ENCODE results near the gene MRPS12.
"Not testable (repeated sequence)": the region's sequence is repeated elsewhere in the genome, so short reads cannot be mapped to it uniquely, and the experiment has no call there.

The MRPS12 gene

DNA sequence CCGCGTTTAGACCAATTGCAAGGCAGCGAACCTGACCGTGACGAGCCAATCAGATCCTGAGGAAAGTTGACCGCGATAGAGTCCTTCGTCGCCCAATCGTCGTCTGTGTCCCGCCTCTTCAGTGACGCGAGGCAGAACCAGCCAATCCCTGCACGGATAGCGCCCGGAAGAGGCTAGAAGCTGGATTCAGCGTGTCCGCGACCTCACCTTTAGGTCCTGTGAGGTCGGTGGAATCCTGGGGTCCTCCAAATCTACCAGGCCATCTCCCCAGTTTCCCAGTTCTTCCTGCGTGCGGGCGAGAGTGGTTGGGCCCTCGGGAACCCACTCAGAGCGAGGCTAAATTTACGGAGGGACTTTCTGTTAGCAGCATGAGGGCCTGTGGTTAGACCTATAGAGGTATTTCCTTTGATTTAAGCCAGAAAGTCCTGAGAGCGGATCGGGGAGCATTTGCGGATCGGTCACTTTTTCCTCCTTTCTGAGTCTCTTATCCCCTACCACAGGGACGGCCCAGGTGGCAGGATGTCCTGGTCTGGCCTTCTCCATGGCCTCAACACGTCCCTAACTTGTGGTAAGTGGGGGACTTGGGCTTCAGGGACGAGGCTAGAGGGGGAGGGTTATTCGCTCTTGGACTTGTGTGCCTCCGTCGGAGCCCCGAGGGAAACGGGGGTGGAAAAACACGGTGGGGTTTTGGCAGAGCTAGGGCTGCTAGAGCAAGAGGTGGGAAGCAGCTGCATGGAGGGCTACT is at the start of gene MRPS12:
Gene MRPS12 (plus strand): TSS at position 169 of the 745 bp plus-strand sequence. CDS start 351 bp downstream, at position 520.
- Histone ChIP-seq H3K4me3 (ENCODE audit: insufficient read depth, low read length, poor library complexity, severe bottlenecking) (peak within 1 kb of the TSS; percentile 74), H3K9ac (ENCODE audit: low read length) (peak within 1 kb of the TSS; percentile 72), H3K36me3 (ENCODE audit: low read length) (peaks cover 11% of the 10 kb centered on the region), H3K9me3 (ENCODE audit: insufficient read depth, low read length) (peaks cover 6% of the 10 kb centered on the region; the same call in 1 of the 2 replicates), H3K79me2 (ENCODE audit: insufficient read depth, low read length) (peaks cover 51% of the 10 kb centered on the region), H3K9me2 (replicated peaks; ENCODE audit: insufficient read depth, low read length) (no peaks in the 10 kb centered on the region), H3F3A (ENCODE audit: insufficient read depth) (no peaks in the 10 kb centered on the region), H4K20me1 (ENCODE audit: low read depth, low read length) (no peaks in the 10 kb centered on the region), H3K27me3 (ENCODE audit: low read length) (no peaks in the 10 kb centered on the region), H3K4me2 (ENCODE audit: low read depth, low read length, poor library complexity, severe bottlenecking) (peak within 1 kb of the TSS; percentile 72), H2AFZ (ENCODE audit: low read depth, low read length, severe bottlenecking) (peak within 1 kb of the TSS; percentile 66), H3K27ac (ENCODE audit: low read depth, low read length) (peak within 1 kb of the TSS; percentile 86)
- no peak for TF ChIP-seq CTCF (IDR thresholded peaks at IDR 0.05; ENCODE audit: insufficient read depth, low read length, poor library complexity, severe bottlenecking)
- TF ChIP-seq EZH2phosphoT487 (conservative IDR thresholded peaks at IDR 0.05; ENCODE audit: low read length) = no peak

- Histone ChIP-seq H3K4me3 (ENCODE audit: insufficient read depth, low read length, poor library complexity, severe bottlenecking) (no peak overlapping the region), H3K4me2 (ENCODE audit: low read depth, low read length, poor library complexity, severe bottlenecking) (no peak overlapping the region), H4K20me1 (ENCODE audit: low read depth, low read length) (no peaks in the 10 kb centered on the region), H3K9me2 (replicated peaks; ENCODE audit: insufficient read depth, low read length) (no peaks in the 10 kb centered on the region), H3K27ac (ENCODE audit: low read depth, low read length) (no peak overlapping the region), H3F3A (ENCODE audit: insufficient read depth) (peaks cover 9% of the 10 kb centered on the region), H2AFZ (ENCODE audit: low read depth, low read length, severe bottlenecking) (no peak overlapping the region), H3K79me2 (ENCODE audit: insufficient read depth, low read length) (no peaks in the 10 kb centered on the region), H3K9me3 (ENCODE audit: insufficient read depth, low read length) (no peaks in the 10 kb centered on the region), H3K36me3 (ENCODE audit: low read length) (no peaks in the 10 kb centered on the region), H3K9ac (ENCODE audit: low read length) (no peak overlapping the region), H3K27me3 (ENCODE audit: low read length) (no peaks in the 10 kb centered on the region)
- TF ChIP-seq EZH2phosphoT487 (conservative IDR thresholded peaks at IDR 0.05; ENCODE audit: low read length) (no peak), CTCF (IDR thresholded peaks at IDR 0.05; ENCODE audit: insufficient read depth, low read length, poor library complexity, severe bottlenecking) (no peak)
Measured at GRCh38 chr19:38883286-38883685, 47.5 kb upstream of the MRPS12 start.

- H3F3A ChIP-seq (ENCODE audit: insufficient read depth); H3K27me3 ChIP-seq (ENCODE audit: low read length); H3K79me2 ChIP-seq (ENCODE audit: insufficient read depth, low read length); H3K9ac ChIP-seq (ENCODE audit: low read length); H3K9me2 ChIP-seq (replicated peaks; ENCODE audit: insufficient read depth, low read length); H3K4me3 ChIP-seq (ENCODE audit: insufficient read depth, low read length, poor library complexity, severe bottlenecking); H3K9me3 ChIP-seq (ENCODE audit: insufficient read depth, low read length); H3K36me3 ChIP-seq (ENCODE audit: low read length); H3K27ac ChIP-seq (ENCODE audit: low read depth, low read length); H4K20me1 ChIP-seq (ENCODE audit: low read depth, low read length); H2AFZ ChIP-seq (ENCODE audit: low read depth, low read length, severe bottlenecking); H3K4me2 ChIP-seq (ENCODE audit: low read depth, low read length, poor library complexity, severe bottlenecking): not testable (repeated sequence)
Measured at GRCh38 chr19:38884691-38885090, 46.1 kb upstream of the MRPS12 start.

DNA sequence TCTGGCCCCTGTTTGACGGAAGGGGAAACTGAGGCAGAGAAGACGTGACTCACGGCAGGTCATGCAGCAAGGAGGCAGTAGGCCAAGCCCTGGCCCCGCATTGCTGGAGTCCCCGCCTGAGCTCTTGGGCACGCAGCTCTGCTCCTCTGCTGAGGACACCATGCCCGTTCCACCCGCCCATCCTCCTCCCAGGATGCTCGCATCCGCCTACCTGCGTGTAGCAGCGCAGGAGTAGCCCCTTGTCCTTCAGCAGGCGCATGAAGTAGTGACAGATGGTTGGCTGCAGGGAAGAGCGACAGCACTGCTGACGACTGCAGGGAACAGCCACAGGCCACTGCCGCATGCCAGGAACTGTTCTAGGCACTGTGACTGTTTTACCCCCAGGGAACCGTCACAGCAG is 41.9 kb upstream of the MRPS12 start:
- H3K27ac ChIP-seq (ENCODE audit: low read depth, low read length) = no peak overlapping the region
- no peak overlapping the region for H3K9ac ChIP-seq (ENCODE audit: low read length)
- H2AFZ ChIP-seq (ENCODE audit: low read depth, low read length, severe bottlenecking) = no peak overlapping the region
- H3K9me2 ChIP-seq (replicated peaks; ENCODE audit: insufficient read depth, low read length) = no peaks in the 10 kb centered on the region
- no peaks in the 10 kb centered on the region for H4K20me1 ChIP-seq (ENCODE audit: low read depth, low read length)
- no peak overlapping the region for H3K4me3 ChIP-seq (ENCODE audit: insufficient read depth, low read length, poor library complexity, severe bottlenecking)
- no peaks in the 10 kb centered on the region for H3K79me2 ChIP-seq (ENCODE audit: insufficient read depth, low read length)
- no peaks in the 10 kb centered on the region for H3F3A ChIP-seq (ENCODE audit: insufficient read depth)
- no peaks in the 10 kb centered on the region for H3K27me3 ChIP-seq (ENCODE audit: low read length)
- TF ChIP-seq CTCF (IDR thresholded peaks at IDR 0.05; ENCODE audit: insufficient read depth, low read length, poor library complexity, severe bottlenecking) (no peak), EZH2phosphoT487 (conservative IDR thresholded peaks at IDR 0.05; ENCODE audit: low read length) (no peak)
- H3K9me3 ChIP-seq (ENCODE audit: insufficient read depth, low read length) = no peaks in the 10 kb centered on the region
- no peak overlapping the region for H3K4me2 ChIP-seq (ENCODE audit: low read depth, low read length, poor library complexity, severe bottlenecking)
- no peaks in the 10 kb centered on the region for H3K36me3 ChIP-seq (ENCODE audit: low read length)
